ENCODE measurements around the gene HSD17B11. TPM values are rescaled to one million over a fixed set of nuclear protein-coding genes. Genes with fewer than 3 reads are reported as not detected.
A peak's percentile ranks its signal among the peaks of the same experiment; 100 is the strongest.

HSD17B11 gene
- polyA plus RNA-seq, 3 donors, result 86.9 to 330 (median 272) TPM

DNA sequence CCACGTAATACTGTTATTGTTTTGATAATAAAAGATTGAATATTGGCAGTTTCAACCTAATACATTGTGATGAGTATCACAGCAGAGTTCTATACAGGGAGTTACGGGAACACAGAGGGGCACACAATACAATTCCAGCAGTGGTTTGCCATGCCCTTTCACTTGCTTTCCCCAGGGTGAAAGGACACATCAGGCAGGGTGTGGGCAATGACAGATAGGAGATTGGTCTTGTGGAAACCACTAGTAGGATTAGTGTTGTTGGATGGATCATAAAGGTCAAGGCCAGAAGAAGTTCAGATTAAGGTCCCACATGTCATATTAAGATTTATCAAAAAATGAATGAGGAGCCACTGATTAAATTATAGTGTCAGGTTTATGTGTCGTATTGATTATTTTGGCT, 8.1 kb downstream of the HSD17B11 start:
- peaks cover 0 to 4% (median 0%) of the 10 kb centered on the region in 7 donors for H3K9me3 Mint-ChIP-seq
- peaks cover 22 to 25% of the 10 kb centered on the region in 2 donors for H3K4me1 ChIP-seq (ENCODE audit: control insufficient read depth in 1 of 2, insufficient read depth in 2 of 2, low read length in 2 of 2)
- DNase-seq, result no peak
- no peak overlapping the region for H3K4me2 ChIP-seq (replicated peaks; ENCODE audit: extremely low read depth, low read length, poor library complexity, severe bottlenecking)
- peaks cover 90% of the 10 kb centered on the region for H4K20me1 ChIP-seq (ENCODE audit: insufficient read depth, low read length)
- TF ChIP-seq, protein P1, sequence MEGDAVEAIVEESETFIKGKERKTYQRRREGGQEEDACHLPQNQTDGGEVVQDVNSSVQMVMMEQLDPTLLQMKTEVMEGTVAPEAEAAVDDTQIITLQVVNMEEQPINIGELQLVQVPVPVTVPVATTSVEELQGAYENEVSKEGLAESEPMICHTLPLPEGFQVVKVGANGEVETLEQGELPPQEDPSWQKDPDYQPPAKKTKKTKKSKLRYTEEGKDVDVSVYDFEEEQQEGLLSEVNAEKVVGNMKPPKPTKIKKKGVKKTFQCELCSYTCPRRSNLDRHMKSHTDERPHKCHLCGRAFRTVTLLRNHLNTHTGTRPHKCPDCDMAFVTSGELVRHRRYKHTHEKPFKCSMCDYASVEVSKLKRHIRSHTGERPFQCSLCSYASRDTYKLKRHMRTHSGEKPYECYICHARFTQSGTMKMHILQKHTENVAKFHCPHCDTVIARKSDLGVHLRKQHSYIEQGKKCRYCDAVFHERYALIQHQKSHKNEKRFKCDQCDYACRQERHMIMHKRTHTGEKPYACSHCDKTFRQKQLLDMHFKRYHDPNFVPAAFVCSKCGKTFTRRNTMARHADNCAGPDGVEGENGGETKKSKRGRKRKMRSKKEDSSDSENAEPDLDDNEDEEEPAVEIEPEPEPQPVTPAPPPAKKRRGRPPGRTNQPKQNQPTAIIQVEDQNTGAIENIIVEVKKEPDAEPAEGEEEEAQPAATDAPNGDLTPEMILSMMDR (IDR thresholded peaks at IDR 0.05), result no peak
- H3K36me3 Mint-ChIP-seq, result peaks cover 42 to 63% of the 10 kb centered on the region in 2 donors
- no peak overlapping the region for H3K9ac ChIP-seq (ENCODE audit: insufficient read depth, low read length, poor library complexity, severe bottlenecking)
- no peak overlapping the region for H3K4me3 Mint-ChIP-seq
- H3K27me3 Mint-ChIP-seq (ENCODE audit: low read depth in 3 of 3), result peaks cover 0 to 2% (median 1%) of the 10 kb centered on the region in 3 donors
- no peak overlapping the region for H2AFZ ChIP-seq (ENCODE audit: insufficient read depth, low read depth, low read length, poor library complexity, severe bottlenecking)
- H3K4me3 ChIP-seq (replicated peaks in 1 of 3; ENCODE audit: low read depth in 2 of 3, low read length in 3 of 3), result no peak overlapping the region
- H3K79me2 ChIP-seq (ENCODE audit: insufficient read depth, low read length), result peaks cover 95% of the 10 kb centered on the region
- H3K9me3 ChIP-seq (replicated peaks in 1 of 2; ENCODE audit: control insufficient read depth in 1 of 2, insufficient read depth in 1 of 2, low read length in 2 of 2), result no peaks in the 10 kb centered on the region
- peak overlapping the region in 1 of 2 donors; percentile 58 for H3K27ac ChIP-seq (ENCODE audit: low read depth in 1 of 2, low read length in 2 of 2)
- H3K27ac Mint-ChIP-seq, result peak overlapping the region in 4 of 7 donors; percentile 38 to 87 (median 80)
- intact Hi-C loops (cut with micrococcal nuclease), result no loop called here
- 100% methylated on average over 1 of the region's 3 CpGs for WGBS (ENCODE audit: insufficient coverage)
- H3K36me3 ChIP-seq (replicated peaks in 1 of 2; ENCODE audit: control insufficient read depth in 1 of 2, insufficient read depth in 2 of 2, low read length in 2 of 2), result peaks cover 30 to 40% of the 10 kb centered on the region in 2 donors
- H3K27me3 ChIP-seq (ENCODE audit: control insufficient read depth in 2 of 2, insufficient read depth in 2 of 2, low read length in 2 of 2), result no peaks in the 10 kb centered on the region
- H3K4me1 Mint-ChIP-seq, result peaks cover 39% of the 10 kb centered on the region

DNA sequence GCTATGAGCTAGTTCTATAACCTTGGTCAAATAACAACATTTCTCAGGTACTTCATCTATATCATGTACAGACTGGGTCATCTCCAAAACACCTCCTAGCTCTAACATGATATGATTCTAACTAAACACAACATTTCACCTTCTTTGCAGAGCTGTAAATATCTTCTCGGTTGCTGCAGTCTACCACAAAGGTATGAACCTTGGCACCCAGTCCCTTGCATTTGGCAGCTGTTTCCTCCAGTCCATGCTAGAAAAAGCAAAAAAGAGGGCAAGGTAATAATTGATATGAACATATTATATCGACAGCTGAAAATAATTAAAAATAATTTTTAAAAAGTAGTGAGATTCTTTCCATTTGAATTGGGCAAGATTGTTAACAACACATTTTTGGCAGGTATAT, 8.9 kb downstream of the HSD17B11 start:
- TF ChIP-seq, protein P1 (IDR thresholded peaks at IDR 0.05), result no peak
- peaks cover 13 to 17% of the 10 kb centered on the region in 2 donors for H3K4me1 ChIP-seq (ENCODE audit: control insufficient read depth in 1 of 2, insufficient read depth in 2 of 2, low read length in 2 of 2)
- H3K4me2 ChIP-seq (replicated peaks; ENCODE audit: extremely low read depth, low read length, poor library complexity, severe bottlenecking), result no peak overlapping the region
- peaks cover 0 to 1% (median 0%) of the 10 kb centered on the region in 3 donors for H3K27me3 Mint-ChIP-seq (ENCODE audit: low read depth in 3 of 3)
- peaks cover 95% of the 10 kb centered on the region for H3K79me2 ChIP-seq (ENCODE audit: insufficient read depth, low read length)
- peaks cover 32% of the 10 kb centered on the region for H3K4me1 Mint-ChIP-seq
- peaks cover 46 to 69% of the 10 kb centered on the region in 2 donors for H3K36me3 Mint-ChIP-seq
- no peak overlapping the region for H3K9ac ChIP-seq (ENCODE audit: insufficient read depth, low read length, poor library complexity, severe bottlenecking)
- H3K27ac ChIP-seq (ENCODE audit: low read depth in 1 of 2, low read length in 2 of 2), result no peak overlapping the region
- H3K9me3 ChIP-seq (replicated peaks in 1 of 2; ENCODE audit: control insufficient read depth in 1 of 2, insufficient read depth in 1 of 2, low read length in 2 of 2), result no peaks in the 10 kb centered on the region
- H3K27me3 ChIP-seq (ENCODE audit: control insufficient read depth in 2 of 2, insufficient read depth in 2 of 2, low read length in 2 of 2), result no peaks in the 10 kb centered on the region
- peaks cover 36 to 48% of the 10 kb centered on the region in 2 donors for H3K36me3 ChIP-seq (replicated peaks in 1 of 2; ENCODE audit: control insufficient read depth in 1 of 2, insufficient read depth in 2 of 2, low read length in 2 of 2)
- no peak overlapping the region for H3K27ac Mint-ChIP-seq
- DNase-seq, result no peak
- no peak overlapping the region for H3K4me3 ChIP-seq (replicated peaks in 1 of 3; ENCODE audit: low read depth in 2 of 3, low read length in 3 of 3)
- no peak overlapping the region for H2AFZ ChIP-seq (ENCODE audit: insufficient read depth, low read depth, low read length, poor library complexity, severe bottlenecking)
- peaks cover 0 to 4% (median 0%) of the 10 kb centered on the region in 7 donors for H3K9me3 Mint-ChIP-seq
- H4K20me1 ChIP-seq (ENCODE audit: insufficient read depth, low read length), result peaks cover 90% of the 10 kb centered on the region
- H3K4me3 Mint-ChIP-seq, result no peak overlapping the region
- WGBS (ENCODE audit: insufficient coverage), result 80% methylated on average over 1 of the region's 2 CpGs
- intact Hi-C loops (cut with micrococcal nuclease), result no loop called here

Data from CD14-positive monocyte (primary cell).